ENCODE measurements around the gene PLSCR3. TPM values are rescaled to one million over a fixed set of nuclear protein-coding genes. Genes with fewer than 3 reads are reported as not detected.

The PLSCR3 gene
- total and polyA plus RNA-seq, 2 experiments from 2014 or later = 30.0 to 34.3 TPM

- Histone ChIP-seq H2AFZ (no peak overlapping the region), H3K9me2 (ENCODE audit: insufficient read depth) (no peaks in the 10 kb centered on the region), H3K4me2 (no peak overlapping the region), H3K27ac (ENCODE audit: low read depth) (no peak overlapping the region), H3K4me1 (ENCODE audit: insufficient read depth) (peaks cover 18% of the 10 kb centered on the region), H3F3A (replicated peaks; ENCODE audit: low read depth) (peaks cover 3% of the 10 kb centered on the region), H3K36me3 (ENCODE audit: insufficient read depth) (no peaks in the 10 kb centered on the region), H4K20me1 (replicated peaks; ENCODE audit: insufficient read depth) (no peaks in the 10 kb centered on the region; the same call in 1 of the 2 replicates), H3K79me2 (replicated peaks; ENCODE audit: insufficient read depth) (no peaks in the 10 kb centered on the region), H3K27me3 (ENCODE audit: insufficient read depth) (no peaks in the 10 kb centered on the region), H3K4me3 (no peak overlapping the region)
- TF ChIP-seq ZNF331 (CRISPR knock-in tag; IDR thresholded peaks at IDR 0.05; ENCODE audit: low read depth) (no peak), STAT1 (IDR thresholded peaks at IDR 0.05; ENCODE audit: unreplicated experiment) (no peak), EZH2 (IDR thresholded peaks at IDR 0.05; ENCODE audit: low read depth, unreplicated experiment) (no peak), JUNB (IDR thresholded peaks at IDR 0.05; ENCODE audit: unreplicated experiment) (no peak), CTCF (conservative IDR thresholded peaks at IDR 0.05; ENCODE audit: low read depth in 2 of 2) (no peak), ETS1 (IDR thresholded peaks at IDR 0.05) (no peak), CREB1 (CRISPR knock-in tag; IDR thresholded peaks at IDR 0.05; ENCODE audit: low read depth) (no peak), EZH2phosphoT487 (IDR thresholded peaks at IDR 0.05; ENCODE audit: unreplicated experiment) (no peak), NANOG (IDR thresholded peaks at IDR 0.05; ENCODE audit: borderline replicate concordance) (no peak), ZNF114 (CRISPR knock-in tag; IDR thresholded peaks at IDR 0.05) (no peak)
- TF ChIP-seq, protein P1, sequence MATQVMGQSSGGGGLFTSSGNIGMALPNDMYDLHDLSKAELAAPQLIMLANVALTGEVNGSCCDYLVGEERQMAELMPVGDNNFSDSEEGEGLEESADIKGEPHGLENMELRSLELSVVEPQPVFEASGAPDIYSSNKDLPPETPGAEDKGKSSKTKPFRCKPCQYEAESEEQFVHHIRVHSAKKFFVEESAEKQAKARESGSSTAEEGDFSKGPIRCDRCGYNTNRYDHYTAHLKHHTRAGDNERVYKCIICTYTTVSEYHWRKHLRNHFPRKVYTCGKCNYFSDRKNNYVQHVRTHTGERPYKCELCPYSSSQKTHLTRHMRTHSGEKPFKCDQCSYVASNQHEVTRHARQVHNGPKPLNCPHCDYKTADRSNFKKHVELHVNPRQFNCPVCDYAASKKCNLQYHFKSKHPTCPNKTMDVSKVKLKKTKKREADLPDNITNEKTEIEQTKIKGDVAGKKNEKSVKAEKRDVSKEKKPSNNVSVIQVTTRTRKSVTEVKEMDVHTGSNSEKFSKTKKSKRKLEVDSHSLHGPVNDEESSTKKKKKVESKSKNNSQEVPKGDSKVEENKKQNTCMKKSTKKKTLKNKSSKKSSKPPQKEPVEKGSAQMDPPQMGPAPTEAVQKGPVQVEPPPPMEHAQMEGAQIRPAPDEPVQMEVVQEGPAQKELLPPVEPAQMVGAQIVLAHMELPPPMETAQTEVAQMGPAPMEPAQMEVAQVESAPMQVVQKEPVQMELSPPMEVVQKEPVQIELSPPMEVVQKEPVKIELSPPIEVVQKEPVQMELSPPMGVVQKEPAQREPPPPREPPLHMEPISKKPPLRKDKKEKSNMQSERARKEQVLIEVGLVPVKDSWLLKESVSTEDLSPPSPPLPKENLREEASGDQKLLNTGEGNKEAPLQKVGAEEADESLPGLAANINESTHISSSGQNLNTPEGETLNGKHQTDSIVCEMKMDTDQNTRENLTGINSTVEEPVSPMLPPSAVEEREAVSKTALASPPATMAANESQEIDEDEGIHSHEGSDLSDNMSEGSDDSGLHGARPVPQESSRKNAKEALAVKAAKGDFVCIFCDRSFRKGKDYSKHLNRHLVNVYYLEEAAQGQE (IDR thresholded peaks at IDR 0.05; ENCODE audit: unreplicated experiment) = no peak
- TF ChIP-seq, protein P2, sequence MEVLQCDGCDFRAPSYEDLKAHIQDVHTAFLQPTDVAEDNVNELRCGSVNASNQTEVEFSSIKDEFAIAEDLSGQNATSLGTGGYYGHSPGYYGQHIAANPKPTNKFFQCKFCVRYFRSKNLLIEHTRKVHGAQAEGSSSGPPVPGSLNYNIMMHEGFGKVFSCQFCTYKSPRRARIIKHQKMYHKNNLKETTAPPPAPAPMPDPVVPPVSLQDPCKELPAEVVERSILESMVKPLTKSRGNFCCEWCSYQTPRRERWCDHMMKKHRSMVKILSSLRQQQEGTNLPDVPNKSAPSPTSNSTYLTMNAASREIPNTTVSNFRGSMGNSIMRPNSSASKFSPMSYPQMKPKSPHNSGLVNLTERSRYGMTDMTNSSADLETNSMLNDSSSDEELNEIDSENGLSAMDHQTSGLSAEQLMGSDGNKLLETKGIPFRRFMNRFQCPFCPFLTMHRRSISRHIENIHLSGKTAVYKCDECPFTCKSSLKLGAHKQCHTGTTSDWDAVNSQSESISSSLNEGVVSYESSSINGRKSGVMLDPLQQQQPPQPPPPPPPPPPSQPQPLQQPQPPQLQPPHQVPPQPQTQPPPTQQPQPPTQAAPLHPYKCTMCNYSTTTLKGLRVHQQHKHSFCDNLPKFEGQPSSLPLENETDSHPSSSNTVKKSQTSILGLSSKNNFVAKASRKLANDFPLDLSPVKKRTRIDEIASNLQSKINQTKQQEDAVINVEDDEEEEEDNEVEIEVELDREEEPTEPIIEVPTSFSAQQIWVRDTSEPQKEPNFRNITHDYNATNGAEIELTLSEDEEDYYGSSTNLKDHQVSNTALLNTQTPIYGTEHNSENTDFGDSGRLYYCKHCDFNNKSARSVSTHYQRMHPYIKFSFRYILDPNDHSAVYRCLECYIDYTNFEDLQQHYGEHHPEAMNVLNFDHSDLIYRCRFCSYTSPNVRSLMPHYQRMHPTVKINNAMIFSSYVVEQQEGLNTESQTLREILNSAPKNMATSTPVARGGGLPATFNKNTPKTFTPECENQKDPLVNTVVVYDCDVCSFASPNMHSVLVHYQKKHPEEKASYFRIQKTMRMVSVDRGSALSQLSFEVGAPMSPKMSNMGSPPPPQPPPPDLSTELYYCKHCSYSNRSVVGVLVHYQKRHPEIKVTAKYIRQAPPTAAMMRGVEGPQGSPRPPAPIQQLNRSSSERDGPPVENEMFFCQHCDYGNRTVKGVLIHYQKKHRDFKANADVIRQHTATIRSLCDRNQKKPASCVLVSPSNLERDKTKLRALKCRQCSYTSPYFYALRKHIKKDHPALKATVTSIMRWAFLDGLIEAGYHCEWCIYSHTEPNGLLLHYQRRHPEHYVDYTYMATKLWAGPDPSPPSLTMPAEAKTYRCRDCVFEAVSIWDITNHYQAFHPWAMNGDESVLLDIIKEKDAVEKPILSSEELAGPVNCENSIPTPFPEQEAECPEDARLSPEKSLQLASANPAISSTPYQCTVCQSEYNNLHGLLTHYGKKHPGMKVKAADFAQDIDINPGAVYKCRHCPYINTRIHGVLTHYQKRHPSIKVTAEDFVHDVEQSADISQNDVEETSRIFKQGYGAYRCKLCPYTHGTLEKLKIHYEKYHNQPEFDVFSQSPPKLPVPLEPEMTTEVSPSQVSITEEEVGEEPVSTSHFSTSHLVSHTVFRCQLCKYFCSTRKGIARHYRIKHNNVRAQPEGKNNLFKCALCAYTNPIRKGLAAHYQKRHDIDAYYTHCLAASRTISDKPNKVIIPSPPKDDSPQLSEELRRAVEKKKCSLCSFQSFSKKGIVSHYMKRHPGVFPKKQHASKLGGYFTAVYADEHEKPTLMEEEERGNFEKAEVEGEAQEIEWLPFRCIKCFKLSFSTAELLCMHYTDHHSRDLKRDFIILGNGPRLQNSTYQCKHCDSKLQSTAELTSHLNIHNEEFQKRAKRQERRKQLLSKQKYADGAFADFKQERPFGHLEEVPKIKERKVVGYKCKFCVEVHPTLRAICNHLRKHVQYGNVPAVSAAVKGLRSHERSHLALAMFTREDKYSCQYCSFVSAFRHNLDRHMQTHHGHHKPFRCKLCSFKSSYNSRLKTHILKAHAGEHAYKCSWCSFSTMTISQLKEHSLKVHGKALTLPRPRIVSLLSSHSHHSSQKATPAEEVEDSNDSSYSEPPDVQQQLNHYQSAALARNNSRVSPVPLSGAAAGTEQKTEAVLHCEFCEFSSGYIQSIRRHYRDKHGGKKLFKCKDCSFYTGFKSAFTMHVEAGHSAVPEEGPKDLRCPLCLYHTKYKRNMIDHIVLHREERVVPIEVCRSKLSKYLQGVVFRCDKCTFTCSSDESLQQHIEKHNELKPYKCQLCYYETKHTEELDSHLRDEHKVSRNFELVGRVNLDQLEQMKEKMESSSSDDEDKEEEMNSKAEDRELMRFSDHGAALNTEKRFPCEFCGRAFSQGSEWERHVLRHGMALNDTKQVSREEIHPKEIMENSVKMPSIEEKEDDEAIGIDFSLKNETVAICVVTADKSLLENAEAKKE (CRISPR knock-in tag; IDR thresholded peaks at IDR 0.05) = no peak
- Mint-ChIP-seq H3K9me3 (no peaks in the 10 kb centered on the region), H3K27me3 (ENCODE audit: insufficient read depth, low read depth, poor library complexity) (peaks cover 23% of the 10 kb centered on the region), H3K4me3 (no peak overlapping the region), H3K27ac (no peak overlapping the region), H3K4me1 (peaks cover 16% of the 10 kb centered on the region), H3K36me3 (ENCODE audit: low read depth) (peaks cover 4% of the 10 kb centered on the region; the same call in 1 of the 3 replicates)
- ATAC-seq (no peak), DNase-seq (ENCODE audit: low spot score) (no peak)
These were observed 36.9 kb downstream of the PLSCR3 start for GRCh38 chr17:7357381-7357780.

Data from GM23338 (cell line).